Endothelial cell of umbilical vein (primary cell): ENCODE results near the gene PPP3CA. TPM values are rescaled to one million over a fixed set of nuclear protein-coding genes. Genes with fewer than 3 reads are reported as not detected.

Experiments
- BruUV-seq: library from RNA; stranded (reverse); fragments of 400-500 nt; replicated peaks from 2 replicates; lab custom pipeline; 2021; lab: Mats Ljungman, UMichigan
- CTCF ChIA-PET: fragments of 300-600, 350-600 bp; sonication (Branson Sonifier 250); formaldehyde crosslinking; loops from one replicate; lab custom pipeline; 2021; ENCODE audit warnings: antibody characterized with exemption, inconsistent platforms; lab: Charles Lee
- POLR2A ChIA-PET: fragments of 300-600, 350-600 bp; sonication (Branson Sonifier 250); formaldehyde crosslinking; loops from one replicate; lab custom pipeline; 2021; ENCODE audit warnings: antibody characterized with exemption, inconsistent platforms; lab: Charles Lee
- DNase-seq: peaks from one replicate; pipeline ENCODE4 v3.0.0-alpha.2; 2011; ENCODE audit warnings: low read depth, low spot score
- FAIRE-seq: peaks from 2 replicates; lab custom pipeline; 2011; peaks lifted over from hg19 to GRCh38; lab: Jason Lieb, UNC
- H2AFZ ChIP-seq: 2 replicates; pipeline ENCODE4 v1.6.0; 2012; ENCODE audit warnings: low read depth, low read length, control low read depth, inconsistent platforms
- H3K27ac ChIP-seq: 2 replicates; pipeline ENCODE4 v1.5.1; 2011; ENCODE audit warnings: low read depth, mild to moderate bottlenecking, control low read depth, low read length, moderate library complexity; ENCODE audit not compliant: insufficient read depth
- H3K27me3 ChIP-seq, 2 experiments: 2 replicates each; pipeline versions ENCODE4 v1.6.0 to v1.6.1; 2011; ENCODE audit warnings: low read length in 2 of 2, mixed read lengths in 1 of 2; ENCODE audit not compliant: control insufficient read depth in 2 of 2, insufficient read depth in 2 of 2
- H3K36me3 ChIP-seq, 2 experiments: 2 replicates in 1 of 2; 3 replicates in 1 of 2; pipeline ENCODE4 v1.5.1; 2011; ENCODE audit warnings: low read length in 2 of 2, mild to moderate bottlenecking in 1 of 2, moderate library complexity in 1 of 2; ENCODE audit not compliant: control insufficient read depth in 2 of 2, insufficient read depth in 2 of 2; ENCODE audit errors: extremely low read depth in 1 of 2
- H3K4me1 ChIP-seq: 3 replicates; pipeline ENCODE4 v1.5.1; 2011; ENCODE audit warnings: mild to moderate bottlenecking, low read length; ENCODE audit not compliant: control insufficient read depth, insufficient read depth; ENCODE audit errors: extremely low read depth
- H3K4me2 ChIP-seq: 2 replicates; pipeline ENCODE4 v1.6.1; 2011; ENCODE audit warnings: low read length, control low read depth, mixed read lengths; ENCODE audit not compliant: insufficient read depth
- H3K4me3 ChIP-seq, 3 experiments: fragments of 200-600 bp in 1 of 3; sonication (generic), shearing (Covaris generic) in 1 of 3; replicated peaks in 1 of 3; 2 replicates each; pipeline ENCODE4 v1.5.1; 2011 to 2016; ENCODE audit warnings: control low read depth in 3 of 3, low read length in 3 of 3, mild to moderate bottlenecking in 2 of 3, inconsistent platforms in 1 of 3, low read depth in 1 of 3, moderate library complexity in 1 of 3; ENCODE audit not compliant: insufficient read depth in 1 of 3
- H3K79me2 ChIP-seq: 2 replicates; pipeline ENCODE4 v1.6.0; 2012; ENCODE audit warnings: low read length, inconsistent platforms; ENCODE audit not compliant: control insufficient read depth, insufficient read depth
- H3K9ac ChIP-seq: replicated peaks from 2 replicates; pipeline ENCODE3; 2011; ENCODE audit warnings: low read length, control low read depth; ENCODE audit not compliant: insufficient read depth; ENCODE audit errors: extremely low read depth
- H3K9me1 ChIP-seq: replicated peaks from 3 replicates; pipeline ENCODE4 v1.6.0; 2011; ENCODE audit warnings: mild to moderate bottlenecking, low read length; ENCODE audit not compliant: control insufficient read depth, insufficient read depth; ENCODE audit errors: extremely low read depth
- H3K9me3 ChIP-seq: replicated peaks from 2 replicates; pipeline ENCODE4 v1.5.1; 2012; ENCODE audit warnings: low read length, inconsistent platforms; ENCODE audit not compliant: control insufficient read depth, insufficient read depth
- H4K20me1 ChIP-seq: replicated peaks from 2 replicates; pipeline ENCODE3; 2011; ENCODE audit warnings: mild to moderate bottlenecking, low read length; ENCODE audit not compliant: control insufficient read depth, insufficient read depth; ENCODE audit errors: extremely low read depth
- EZH2 ChIP-seq: IDR thresholded peaks from 2 replicates; pipeline ENCODE4 v1.6.1; 2012; ENCODE audit warnings: borderline replicate concordance, low read depth, mild to moderate bottlenecking, moderate library complexity, low read length, inconsistent platforms; ENCODE audit not compliant: severe bottlenecking
- FOS ChIP-seq: IDR thresholded peaks from 2 replicates; pipeline ENCODE4 v1.6.1; 2011; ENCODE audit warnings: mild to moderate bottlenecking, low read length, moderate library complexity, borderline replicate concordance; ENCODE audit not compliant: insufficient read depth
- MAX ChIP-seq: IDR thresholded peaks from 2 replicates; pipeline ENCODE4 v1.6.1; 2011; ENCODE audit not compliant: insufficient read depth, insufficient read length
- MYC ChIP-seq: IDR thresholded peaks from one replicate; pipeline ENCODE4 v1.6.1; 2011; ENCODE audit warnings: mild to moderate bottlenecking, low read depth, low read length
- POLR2A ChIP-seq: IDR thresholded peaks from 2 replicates; pipeline ENCODE4 v1.6.1; 2012; ENCODE audit warnings: low read depth, mild to moderate bottlenecking, control low read depth, low read length
- POLR2AphosphoS5 ChIP-seq: IDR thresholded peaks from 2 replicates; pipeline ENCODE4 v1.6.1; 2012; ENCODE audit warnings: low read depth, mild to moderate bottlenecking, control low read depth, low read length, moderate library complexity; ENCODE audit not compliant: insufficient read depth
- dilution Hi-C: fragments of 300-500 bp; cut with MboI; formaldehyde crosslinking; loops from one replicate; pipeline ENCODE4 v1.15.0; 2019; ENCODE audit warnings: low sequenced_read_pairs; ENCODE audit not compliant: extremely low pct_ligation_motif_present
- intact Hi-C: fragments of 100-400 bp; cut with micrococcal nuclease; formaldehyde crosslinking; loops from one replicate; pipeline ENCODE4 v1.10.0; 2022
- polyA plus RNA-seq, 4 experiments: library from polyadenylated mRNA; depleted of rRNA in 3 of 4; stranded (reverse) in 3 of 4; unstranded in 1 of 4; fragments of >200 nt; gene quantifications; 2 replicates each; pipeline versions ENCODE4 v1.2.1 to v1.2.3, GENCODE V29; 2011 to 2012; ENCODE audit warnings: missing spikeins in 1 of 4
- total RNA-seq: library from RNA; stranded (reverse); gene quantifications from 2 replicates; pipeline ENCODE4 v1.2.3, GENCODE V29; 2021
- TF ChIP-seq, protein P1 (sequence below), 2 donors: IDR thresholded peaks; 1 replicate in 1 of 2; 2 replicates in 1 of 2; pipeline ENCODE4 v1.5.1; 2011; ENCODE audit warnings: low read length in 2 of 2, mild to moderate bottlenecking in 2 of 2, moderate library complexity in 2 of 2, control low read depth in 1 of 2, inconsistent platforms in 1 of 2, low read depth in 1 of 2; ENCODE audit not compliant: insufficient read depth in 1 of 2; ENCODE audit errors: extremely low read depth in 1 of 2

The PPP3CA gene
- total and polyA plus RNA-seq, 2 donors (not counting 3 experiments of a cell fraction or from before 2014, with no cell fraction given), result 7.0 to 43.3 TPM

- peak; percentile 67 for FAIRE-seq
- no peaks in the 10 kb centered on the region for H3K79me2 ChIP-seq
- ChIA-PET POLR2A (no interaction called here), CTCF (interaction anchor here (0.6 to 2.2 kb wide), 16 partner anchors 13 to 1112 kb away, joined by 3 to 16 read pairs (median 5); partner anchors contain the start of gene PPP3CA)
- intact Hi-C loops (loop anchor here (1.0 kb wide), 2 partner anchors 159 to 542 kb away; partner anchors contain the start of gene PPP3CA), dilution Hi-C loops (no loop called here)
- no peaks in the 10 kb centered on the region for H3K9me1 ChIP-seq
- H3K4me3 ChIP-seq, result no peak overlapping the region
- no peak overlapping the region for H3K9ac ChIP-seq
- TF ChIP-seq POLR2A, result no peak
- TF ChIP-seq, protein P1, sequence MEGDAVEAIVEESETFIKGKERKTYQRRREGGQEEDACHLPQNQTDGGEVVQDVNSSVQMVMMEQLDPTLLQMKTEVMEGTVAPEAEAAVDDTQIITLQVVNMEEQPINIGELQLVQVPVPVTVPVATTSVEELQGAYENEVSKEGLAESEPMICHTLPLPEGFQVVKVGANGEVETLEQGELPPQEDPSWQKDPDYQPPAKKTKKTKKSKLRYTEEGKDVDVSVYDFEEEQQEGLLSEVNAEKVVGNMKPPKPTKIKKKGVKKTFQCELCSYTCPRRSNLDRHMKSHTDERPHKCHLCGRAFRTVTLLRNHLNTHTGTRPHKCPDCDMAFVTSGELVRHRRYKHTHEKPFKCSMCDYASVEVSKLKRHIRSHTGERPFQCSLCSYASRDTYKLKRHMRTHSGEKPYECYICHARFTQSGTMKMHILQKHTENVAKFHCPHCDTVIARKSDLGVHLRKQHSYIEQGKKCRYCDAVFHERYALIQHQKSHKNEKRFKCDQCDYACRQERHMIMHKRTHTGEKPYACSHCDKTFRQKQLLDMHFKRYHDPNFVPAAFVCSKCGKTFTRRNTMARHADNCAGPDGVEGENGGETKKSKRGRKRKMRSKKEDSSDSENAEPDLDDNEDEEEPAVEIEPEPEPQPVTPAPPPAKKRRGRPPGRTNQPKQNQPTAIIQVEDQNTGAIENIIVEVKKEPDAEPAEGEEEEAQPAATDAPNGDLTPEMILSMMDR (IDR thresholded peaks at IDR 0.05; ENCODE audit: extremely low read depth in 1 of 2, insufficient read depth in 1 of 2, low read depth in 1 of 2, low read length in 2 of 2), result peak in 1 of 2 donors; percentile 15
- no TSS peak for BruUV-seq
- H3K4me1 ChIP-seq, result peaks cover 15% of the 10 kb centered on the region
- H3K9me3 ChIP-seq, result no peaks in the 10 kb centered on the region
- H4K20me1 ChIP-seq, result no peaks in the 10 kb centered on the region
- no peaks in the 10 kb centered on the region for H3K27me3 ChIP-seq
- no peaks in the 10 kb centered on the region for H3K36me3 ChIP-seq
- peak; percentile 71 for DNase-seq
- no peak overlapping the region for H2AFZ ChIP-seq
- H3K4me2 ChIP-seq, result peak overlapping the region; percentile 79
- H3K27ac ChIP-seq, result no peak overlapping the region
Observed at GRCh38 chr4:101187841-101188240, 159.5 kb downstream of the PPP3CA start.

GRCh38 chr4:101186567-101187184, 160.7 kb downstream of the PPP3CA start:
- no peak for DNase-seq
- Histone ChIP-seq H3K4me1 (peaks cover 12% of the 10 kb centered on the region), H3K27me3 (no peaks in the 10 kb centered on the region), H3K36me3 (no peaks in the 10 kb centered on the region), H4K20me1 (no peaks in the 10 kb centered on the region), H3K79me2 (no peaks in the 10 kb centered on the region), H3K9me3 (no peaks in the 10 kb centered on the region), H3K27ac (no peak overlapping the region), H3K4me2 (no peak overlapping the region), H2AFZ (no peak overlapping the region), H3K9me1 (no peaks in the 10 kb centered on the region), H3K4me3 (no peak overlapping the region), H3K9ac (no peak overlapping the region)
- dilution Hi-C loops, result no loop called here
- TF ChIP-seq EZH2, result no peak
- no peak for TF ChIP-seq FOS
- TF ChIP-seq MAX, result no peak
- TF ChIP-seq, protein P1 (IDR thresholded peaks at IDR 0.05; ENCODE audit: extremely low read depth in 1 of 2, insufficient read depth in 1 of 2, low read depth in 1 of 2, low read length in 2 of 2), result no peak
- no peak for TF ChIP-seq POLR2A
- TF ChIP-seq POLR2AphosphoS5, result no peak
- no peak for TF ChIP-seq MYC
- intact Hi-C loops, result loop anchor here (1.0 kb wide), 1 partner anchor 544 kb away; no protein-coding TSS in a partner anchor
- CTCF ChIA-PET, result interaction anchor here (0.9 to 2.6 kb wide), 14 partner anchors 10 to 1913 kb away, joined by 3 to 16 read pairs (median 5); partner anchors contain the start of genes BDH2 and PPP3CA
- POLR2A ChIA-PET, result interaction anchor here (0.6 kb wide), 1 partner anchor 1244 kb away, joined by 9 read pairs; no protein-coding TSS in a partner anchor
- no TSS peak for BruUV-seq
- no peak for FAIRE-seq
